PFSK-1 (cell line): ENCODE results near the gene PANK4.

ENCODE experiments used
- FOXP2 ChIP-seq: optimal IDR thresholded peaks from 2 replicates; pipeline ENCODE3; 2011; ENCODE audit warnings: borderline replicate concordance, control low read depth, inconsistent platforms; ENCODE audit not compliant: insufficient read depth; ENCODE audit errors: extremely low read length, extremely low read depth
- POLR2AphosphoS5 ChIP-seq: IDR thresholded peaks from 2 replicates; pipeline ENCODE4 v1.6.1; 2012; ENCODE audit warnings: low read depth, mild to moderate bottlenecking, control low read depth, low read length, moderate library complexity
- REST ChIP-seq, 2 experiments: IDR thresholded peaks; 2 replicates each; pipeline versions ENCODE4 v1.6.1 to v1.8.0; 2011 to 2012; ENCODE audit warnings: low read depth in 2 of 2, low read length in 2 of 2, control low read depth in 1 of 2, inconsistent platforms in 1 of 2, mild to moderate bottlenecking in 1 of 2, moderate library complexity in 1 of 2; ENCODE audit not compliant: insufficient read depth in 1 of 2
- SIN3A ChIP-seq: IDR thresholded peaks from 2 replicates; pipeline ENCODE4 v1.6.1; 2012; ENCODE audit warnings: mild to moderate bottlenecking, low read length, moderate library complexity, borderline replicate concordance; ENCODE audit not compliant: insufficient read depth
- TAF1 ChIP-seq: IDR thresholded peaks from 2 replicates; pipeline ENCODE4 v1.6.1; 2012; ENCODE audit warnings: low read length, control low read depth, borderline replicate concordance; ENCODE audit not compliant: insufficient read depth

Gene PANK4

GRCh38 chr1:2499260-2499659 lies 27.1 kb downstream of the PANK4 start:
- TF ChIP-seq POLR2AphosphoS5 (no peak), TAF1 (no peak), REST (IDR thresholded peaks at IDR 0.05; ENCODE audit: insufficient read depth in 1 of 2, low read depth in 2 of 2, low read length in 2 of 2) (no peak), SIN3A (no peak), FOXP2 (no peak)

- TF ChIP-seq REST (IDR thresholded peaks at IDR 0.05; ENCODE audit: insufficient read depth in 1 of 2, low read depth in 2 of 2, low read length in 2 of 2), result no peak
- no peak for TF ChIP-seq POLR2AphosphoS5
- TF ChIP-seq SIN3A, result no peak
- no peak for TF ChIP-seq FOXP2
- TF ChIP-seq TAF1, result no peak
These were observed 27.7 kb downstream of the PANK4 start for GRCh38 chr1:2498648-2499047.

- TF ChIP-seq SIN3A, result no peak
- no peak for TF ChIP-seq POLR2AphosphoS5
- TF ChIP-seq FOXP2, result no peak
- no peak for TF ChIP-seq TAF1
- no peak for TF ChIP-seq REST (IDR thresholded peaks at IDR 0.05; ENCODE audit: insufficient read depth in 1 of 2, low read depth in 2 of 2, low read length in 2 of 2)
These were observed 28.5 kb downstream of the PANK4 start for GRCh38 chr1:2497891-2498290.

- TF ChIP-seq FOXP2 (no peak), REST (IDR thresholded peaks at IDR 0.05; ENCODE audit: insufficient read depth in 1 of 2, low read depth in 2 of 2, low read length in 2 of 2) (no peak), POLR2AphosphoS5 (no peak), SIN3A (no peak), TAF1 (no peak)
These were observed 29.6 kb downstream of the PANK4 start for GRCh38 chr1:2496746-2497145.

- TF ChIP-seq SIN3A (no peak), POLR2AphosphoS5 (no peak), REST (IDR thresholded peaks at IDR 0.05; ENCODE audit: insufficient read depth in 1 of 2, low read depth in 2 of 2, low read length in 2 of 2) (no peak), FOXP2 (no peak), TAF1 (no peak)
These were observed 30.2 kb downstream of the PANK4 start for GRCh38 chr1:2496087-2496622.
